ENCODE results near the gene GSN. TPM values are rescaled to one million over a fixed set of nuclear protein-coding genes. Genes with fewer than 3 reads are reported as not detected.

Gene GSN
- total RNA-seq, 1 experiment from 2014 or later: 278 TPM

DNA sequence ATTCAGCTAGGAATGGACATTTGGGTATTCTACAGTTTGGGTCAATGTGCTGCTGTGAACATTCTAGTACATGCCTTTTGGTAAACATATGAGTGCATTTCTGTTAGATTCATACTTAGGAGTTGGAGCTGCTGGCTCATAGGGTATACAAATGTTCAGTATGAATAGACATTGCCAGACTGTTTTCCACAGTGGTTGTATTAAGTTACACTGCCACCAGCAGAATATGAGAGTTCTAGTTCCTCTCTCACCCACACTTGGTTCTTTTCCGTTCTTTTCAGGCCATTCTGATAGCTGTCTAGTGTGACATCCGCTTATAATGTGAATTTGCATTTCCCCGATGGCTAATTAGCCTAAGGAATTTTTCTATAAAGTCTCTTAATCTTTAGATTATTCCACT lies 77.1 kb downstream of the GSN start:
- POLR2A ChIA-PET: no interaction called here
- in situ Hi-C loops (cut with HindIII; ENCODE audit: low pct_unique_long_range_greater_than_20kb, low sequenced_read_pairs): no loop called here
- no peaks in the 10 kb centered on the region for H3K4me1 ChIP-seq (ENCODE audit: control insufficient read depth, insufficient read depth, low read length)
- no peak for DNase-seq (ENCODE audit: low read depth, low spot score)
- H3K27me3 ChIP-seq (ENCODE audit: control insufficient read depth, insufficient read depth, low read length): no peaks in the 10 kb centered on the region
- no peak overlapping the region for H3K27ac ChIP-seq (ENCODE audit: low read length)
- no TSS peak for BruUV-seq (replicated peaks)
- intact Hi-C loops (cut with micrococcal nuclease; ENCODE audit: unreplicated experiment): no loop called here
- peaks cover 10% of the 10 kb centered on the region for H3K36me3 ChIP-seq (ENCODE audit: control insufficient read depth, insufficient read depth, low read length)
- CTCF ChIA-PET: no interaction called here
- H3K4me3 ChIP-seq (ENCODE audit: low read depth in 2 of 2, low read length in 2 of 2): no peak overlapping the region
- H3K9me3 ChIP-seq (ENCODE audit: control insufficient read depth, insufficient read depth, low read depth, low read length): no peaks in the 10 kb centered on the region
- no peak for ATAC-seq
- TF ChIP-seq POLR2AphosphoS5 (IDR thresholded peaks at IDR 0.05; ENCODE audit: low read depth, low read length) (no peak), TCF7L2 (IDR thresholded peaks at IDR 0.05; ENCODE audit: low read depth, low read length) (no peak), SIN3A (IDR thresholded peaks at IDR 0.05; ENCODE audit: borderline replicate concordance, insufficient read depth, low read depth, low read length) (no peak)
- TF ChIP-seq, protein P1, sequence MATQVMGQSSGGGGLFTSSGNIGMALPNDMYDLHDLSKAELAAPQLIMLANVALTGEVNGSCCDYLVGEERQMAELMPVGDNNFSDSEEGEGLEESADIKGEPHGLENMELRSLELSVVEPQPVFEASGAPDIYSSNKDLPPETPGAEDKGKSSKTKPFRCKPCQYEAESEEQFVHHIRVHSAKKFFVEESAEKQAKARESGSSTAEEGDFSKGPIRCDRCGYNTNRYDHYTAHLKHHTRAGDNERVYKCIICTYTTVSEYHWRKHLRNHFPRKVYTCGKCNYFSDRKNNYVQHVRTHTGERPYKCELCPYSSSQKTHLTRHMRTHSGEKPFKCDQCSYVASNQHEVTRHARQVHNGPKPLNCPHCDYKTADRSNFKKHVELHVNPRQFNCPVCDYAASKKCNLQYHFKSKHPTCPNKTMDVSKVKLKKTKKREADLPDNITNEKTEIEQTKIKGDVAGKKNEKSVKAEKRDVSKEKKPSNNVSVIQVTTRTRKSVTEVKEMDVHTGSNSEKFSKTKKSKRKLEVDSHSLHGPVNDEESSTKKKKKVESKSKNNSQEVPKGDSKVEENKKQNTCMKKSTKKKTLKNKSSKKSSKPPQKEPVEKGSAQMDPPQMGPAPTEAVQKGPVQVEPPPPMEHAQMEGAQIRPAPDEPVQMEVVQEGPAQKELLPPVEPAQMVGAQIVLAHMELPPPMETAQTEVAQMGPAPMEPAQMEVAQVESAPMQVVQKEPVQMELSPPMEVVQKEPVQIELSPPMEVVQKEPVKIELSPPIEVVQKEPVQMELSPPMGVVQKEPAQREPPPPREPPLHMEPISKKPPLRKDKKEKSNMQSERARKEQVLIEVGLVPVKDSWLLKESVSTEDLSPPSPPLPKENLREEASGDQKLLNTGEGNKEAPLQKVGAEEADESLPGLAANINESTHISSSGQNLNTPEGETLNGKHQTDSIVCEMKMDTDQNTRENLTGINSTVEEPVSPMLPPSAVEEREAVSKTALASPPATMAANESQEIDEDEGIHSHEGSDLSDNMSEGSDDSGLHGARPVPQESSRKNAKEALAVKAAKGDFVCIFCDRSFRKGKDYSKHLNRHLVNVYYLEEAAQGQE (IDR thresholded peaks at IDR 0.05; ENCODE audit: insufficient read depth in 1 of 2, low read depth in 2 of 2, low read length in 1 of 2): no peak
- TF ChIP-seq, protein P2, sequence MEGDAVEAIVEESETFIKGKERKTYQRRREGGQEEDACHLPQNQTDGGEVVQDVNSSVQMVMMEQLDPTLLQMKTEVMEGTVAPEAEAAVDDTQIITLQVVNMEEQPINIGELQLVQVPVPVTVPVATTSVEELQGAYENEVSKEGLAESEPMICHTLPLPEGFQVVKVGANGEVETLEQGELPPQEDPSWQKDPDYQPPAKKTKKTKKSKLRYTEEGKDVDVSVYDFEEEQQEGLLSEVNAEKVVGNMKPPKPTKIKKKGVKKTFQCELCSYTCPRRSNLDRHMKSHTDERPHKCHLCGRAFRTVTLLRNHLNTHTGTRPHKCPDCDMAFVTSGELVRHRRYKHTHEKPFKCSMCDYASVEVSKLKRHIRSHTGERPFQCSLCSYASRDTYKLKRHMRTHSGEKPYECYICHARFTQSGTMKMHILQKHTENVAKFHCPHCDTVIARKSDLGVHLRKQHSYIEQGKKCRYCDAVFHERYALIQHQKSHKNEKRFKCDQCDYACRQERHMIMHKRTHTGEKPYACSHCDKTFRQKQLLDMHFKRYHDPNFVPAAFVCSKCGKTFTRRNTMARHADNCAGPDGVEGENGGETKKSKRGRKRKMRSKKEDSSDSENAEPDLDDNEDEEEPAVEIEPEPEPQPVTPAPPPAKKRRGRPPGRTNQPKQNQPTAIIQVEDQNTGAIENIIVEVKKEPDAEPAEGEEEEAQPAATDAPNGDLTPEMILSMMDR (IDR thresholded peaks at IDR 0.05): no peak

DNA sequence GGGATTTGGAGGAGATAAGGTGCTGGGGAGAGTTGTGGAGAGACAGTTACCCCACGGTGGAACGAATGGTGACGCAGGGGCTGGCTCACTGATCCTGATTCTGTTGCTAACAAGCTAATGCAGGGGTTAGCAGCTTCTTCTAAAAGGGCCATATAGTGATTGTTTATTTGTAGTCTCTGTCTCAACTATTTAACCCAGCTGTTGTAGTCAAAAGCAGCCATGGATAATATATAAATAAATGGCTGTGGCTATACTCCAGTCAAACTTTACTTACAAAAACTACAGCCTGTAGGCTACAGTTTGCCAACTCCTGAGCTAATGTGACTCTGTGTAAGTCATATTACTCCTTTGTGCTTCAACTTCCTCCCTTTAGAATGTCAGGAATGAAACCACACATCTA lies 80.3 kb downstream of the GSN start:
- H3K27ac ChIP-seq (ENCODE audit: low read length): no peak overlapping the region
- no peaks in the 10 kb centered on the region for H3K27me3 ChIP-seq (ENCODE audit: control insufficient read depth, insufficient read depth, low read length)
- in situ Hi-C loops (cut with HindIII; ENCODE audit: low pct_unique_long_range_greater_than_20kb, low sequenced_read_pairs) (no loop called here), intact Hi-C loops (cut with micrococcal nuclease; ENCODE audit: unreplicated experiment) (no loop called here)
- H3K9me3 ChIP-seq (ENCODE audit: control insufficient read depth, insufficient read depth, low read depth, low read length): no peaks in the 10 kb centered on the region
- BruUV-seq (replicated peaks): no TSS peak
- ATAC-seq (no peak), DNase-seq (ENCODE audit: low read depth, low spot score) (no peak)
- ChIA-PET CTCF (no interaction called here), POLR2A (no interaction called here)
- no peak overlapping the region for H3K4me3 ChIP-seq (ENCODE audit: low read depth in 2 of 2, low read length in 2 of 2)
- TF ChIP-seq SIN3A (IDR thresholded peaks at IDR 0.05; ENCODE audit: borderline replicate concordance, insufficient read depth, low read depth, low read length) (no peak), TCF7L2 (IDR thresholded peaks at IDR 0.05; ENCODE audit: low read depth, low read length) (no peak), POLR2AphosphoS5 (IDR thresholded peaks at IDR 0.05; ENCODE audit: low read depth, low read length) (no peak)
- TF ChIP-seq, protein P1 (IDR thresholded peaks at IDR 0.05; ENCODE audit: insufficient read depth in 1 of 2, low read depth in 2 of 2, low read length in 1 of 2): no peak
- TF ChIP-seq, protein P2 (IDR thresholded peaks at IDR 0.05): no peak
- H3K4me1 ChIP-seq (ENCODE audit: control insufficient read depth, insufficient read depth, low read length): no peaks in the 10 kb centered on the region; the same call in 1 of the 2 replicates
- peaks cover 17% of the 10 kb centered on the region for H3K36me3 ChIP-seq (ENCODE audit: control insufficient read depth, insufficient read depth, low read length)
